Psoas muscle (tissue), 8 donors: ENCODE results near the gene KCTD16. TPM values are rescaled to one million over a fixed set of nuclear protein-coding genes. Genes with fewer than 3 reads are reported as not detected.

Experiments used
- ATAC-seq, 4 donors: fragments of 200-7000 bp; cut with Tn5 transposase; one replicate each; pipeline ENCODE4 v1.9.1; 2020; ENCODE audit warnings: moderate library complexity in 3 of 4, mild to moderate bottlenecking in 2 of 4
- DNase-seq, 2 donors: peaks; one replicate each; pipeline ENCODE4 v3.0.0-alpha.2; 2020
- H3K27ac ChIP-seq: fragments of 200-600 bp; one replicate; pipeline ENCODE4 v1.8.0; 2022
- H3K27me3 ChIP-seq, 3 donors: fragments of 200-600 bp in 1 of 3; one replicate each; pipeline versions ENCODE4 v1.6.1 to v1.8.0; 2013 to 2022; ENCODE audit warnings: low read length in 2 of 3, mild to moderate bottlenecking in 2 of 3, moderate library complexity in 1 of 3; ENCODE audit not compliant: insufficient read depth in 3 of 3
- H3K36me3 ChIP-seq, 2 donors: fragments of 200-600 bp in 1 of 2; one replicate each; pipeline versions ENCODE4 v1.6.1 to v1.8.0; 2013 to 2022; ENCODE audit warnings: low read depth in 1 of 2, mild to moderate bottlenecking in 1 of 2, moderate library complexity in 1 of 2; ENCODE audit not compliant: insufficient read depth in 1 of 2
- H3K4me1 ChIP-seq: fragments of 200-600 bp; one replicate; pipeline ENCODE4 v1.8.0; 2022
- H3K4me3 ChIP-seq: fragments of 200-600 bp; one replicate; pipeline ENCODE4 v1.8.0; 2022; ENCODE audit warnings: mild to moderate bottlenecking
- H3K9me3 ChIP-seq: fragments of 200-600 bp; one replicate; pipeline ENCODE4 v1.8.0; 2022
- WGBS, 3 donors: extraction: QIAGEN DNeasy Blood & Tissue Kit; methylation state at CpG; one replicate each; pipeline versions ENCODE4 v1.1.6 to v1.1.7; 2013; 5-methylcytosine and 5-hydroxymethylcytosine counted together
- intact Hi-C, 2 donors: fragments of 100-400 bp; cut with DNase I; formaldehyde crosslinking; loops; one replicate each; pipeline versions ENCODE4 v1.11.0 to v1.14.2; 2022
- polyA plus RNA-seq, 3 donors: library from polyadenylated mRNA; stranded (reverse); fragments of 200-250 nt; gene quantifications; one replicate each; pipeline ENCODE4 v1.2.3, GENCODE V29; 2013
- total RNA-seq, 4 donors: library from RNA; stranded (reverse); fragmentation: NEBNext Ultra II Directional in 2 of 4; extraction: Animal tissue kit (Norgen Biotek cat#: 25700) in 2 of 4; gene quantifications; one replicate each; pipeline versions ENCODE4 v1.2.1 to v1.2.4, GENCODE V29; 2021 to 2023
- TF ChIP-seq, protein P1 (sequence below): fragments of 200-600 bp; IDR thresholded peaks from one replicate; pipeline ENCODE4 v1.8.0; 2022; ENCODE audit warnings: antibody characterized with exemption
- donor health status: healthy with polysubstance abuse.
- donor health status: DM: no; HTN: no; CAD: no; lungs with moderate emphysema.
- donor health status: Bipolar disorder and iron deficiency.
- donor health status: healthy.
- donor health status: DM: yes; HTN: yes; CAD: no.
- donor health status: DM: no; HTN: no; CAD: no.
- donor health status: DM: no; HTN: no; CAD: no.
- donor health status: DM: yes; HTN: yes; CAD: no.

KCTD16 gene
- total and polyA plus RNA-seq, 7 donors, result 0.01 to 0.04 (median 0.01) TPM; not detected in 4

DNA sequence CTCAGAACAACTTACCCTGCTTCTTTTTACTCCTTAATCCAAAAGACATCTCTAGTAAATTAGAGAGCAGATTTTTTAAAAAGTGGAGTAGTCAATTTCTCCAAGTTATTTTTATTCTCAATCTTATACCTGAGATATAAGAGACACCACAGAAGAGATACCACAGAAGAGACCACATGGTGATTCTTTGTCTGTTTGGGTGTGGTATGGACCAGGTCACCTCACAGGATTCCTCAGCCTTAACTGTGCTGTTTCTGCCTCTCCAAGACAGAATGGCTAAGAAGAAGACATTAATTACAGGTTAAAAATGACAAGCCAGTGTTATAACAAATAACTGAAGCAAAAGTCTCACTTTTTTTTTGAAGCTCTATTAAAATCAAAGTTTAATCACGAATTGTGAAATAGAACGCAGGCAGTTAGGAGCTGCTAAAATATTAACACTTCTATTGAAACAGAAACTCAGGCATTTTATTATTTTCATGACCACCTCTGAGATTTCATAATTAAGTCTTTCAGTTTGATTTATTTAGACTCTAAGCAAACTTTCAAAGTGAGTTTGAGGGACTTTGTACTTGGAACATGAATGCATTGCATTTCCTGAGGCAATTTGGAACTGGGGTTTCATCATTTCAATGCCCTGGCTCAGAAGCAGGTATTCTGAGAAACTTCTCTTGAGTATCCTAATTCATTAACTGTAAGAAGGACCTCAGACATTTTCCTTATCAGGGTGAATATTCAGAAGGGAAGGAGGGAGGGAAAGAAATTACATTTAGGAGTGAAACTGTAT lies 280.7 kb downstream of the KCTD16 start:
- peaks cover 4% of the 10 kb centered on the region for H3K9me3 ChIP-seq
- TF ChIP-seq, protein P1, sequence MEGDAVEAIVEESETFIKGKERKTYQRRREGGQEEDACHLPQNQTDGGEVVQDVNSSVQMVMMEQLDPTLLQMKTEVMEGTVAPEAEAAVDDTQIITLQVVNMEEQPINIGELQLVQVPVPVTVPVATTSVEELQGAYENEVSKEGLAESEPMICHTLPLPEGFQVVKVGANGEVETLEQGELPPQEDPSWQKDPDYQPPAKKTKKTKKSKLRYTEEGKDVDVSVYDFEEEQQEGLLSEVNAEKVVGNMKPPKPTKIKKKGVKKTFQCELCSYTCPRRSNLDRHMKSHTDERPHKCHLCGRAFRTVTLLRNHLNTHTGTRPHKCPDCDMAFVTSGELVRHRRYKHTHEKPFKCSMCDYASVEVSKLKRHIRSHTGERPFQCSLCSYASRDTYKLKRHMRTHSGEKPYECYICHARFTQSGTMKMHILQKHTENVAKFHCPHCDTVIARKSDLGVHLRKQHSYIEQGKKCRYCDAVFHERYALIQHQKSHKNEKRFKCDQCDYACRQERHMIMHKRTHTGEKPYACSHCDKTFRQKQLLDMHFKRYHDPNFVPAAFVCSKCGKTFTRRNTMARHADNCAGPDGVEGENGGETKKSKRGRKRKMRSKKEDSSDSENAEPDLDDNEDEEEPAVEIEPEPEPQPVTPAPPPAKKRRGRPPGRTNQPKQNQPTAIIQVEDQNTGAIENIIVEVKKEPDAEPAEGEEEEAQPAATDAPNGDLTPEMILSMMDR, result no peak
- H3K36me3 ChIP-seq, result no peaks in the 10 kb centered on the region
- H3K27ac ChIP-seq, result no peak overlapping the region
- intact Hi-C loops, result no loop called here
- DNase-seq (no peak), ATAC-seq (no peak)
- H3K4me1 ChIP-seq, result no peaks in the 10 kb centered on the region
- 85 to 94% (median 92%) methylated on average over 2 of the region's 2 CpGs for WGBS, 3 donors
- H3K4me3 ChIP-seq, result no peak overlapping the region
- H3K27me3 ChIP-seq, result no peaks in the 10 kb centered on the region

DNA sequence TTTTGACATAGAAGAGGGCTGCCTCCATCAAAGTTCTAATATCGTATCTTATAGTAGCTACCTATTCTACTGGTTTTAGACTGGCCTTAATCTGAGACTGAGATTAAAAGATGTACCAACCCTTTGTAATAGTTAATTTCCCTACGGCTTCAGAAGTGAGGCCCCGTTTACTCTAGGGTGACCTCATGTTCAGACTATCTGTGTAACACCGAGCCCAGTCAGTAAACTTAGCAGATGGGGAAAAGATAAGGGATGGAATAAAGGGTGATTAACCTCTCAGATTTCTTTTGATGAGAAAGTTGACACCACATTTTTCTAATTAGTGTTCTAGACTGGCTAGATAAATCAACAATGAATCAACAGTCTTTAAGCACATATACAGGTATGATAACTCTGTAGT lies 283.1 kb downstream of the KCTD16 start:
- no peaks in the 10 kb centered on the region for H3K27me3 ChIP-seq
- peaks cover 4% of the 10 kb centered on the region for H3K9me3 ChIP-seq
- H3K36me3 ChIP-seq, result no peaks in the 10 kb centered on the region
- H3K4me1 ChIP-seq, result no peaks in the 10 kb centered on the region
- no peak overlapping the region for H3K4me3 ChIP-seq
- WGBS, 3 donors, result 42 to 46% (median 45%) methylated on average over 4 of the region's 4 CpGs
- H3K27ac ChIP-seq, result no peak overlapping the region
- no peak for DNase-seq
- TF ChIP-seq, protein P1, result no peak
- intact Hi-C loops, result no loop called here
- no peak for ATAC-seq

DNA sequence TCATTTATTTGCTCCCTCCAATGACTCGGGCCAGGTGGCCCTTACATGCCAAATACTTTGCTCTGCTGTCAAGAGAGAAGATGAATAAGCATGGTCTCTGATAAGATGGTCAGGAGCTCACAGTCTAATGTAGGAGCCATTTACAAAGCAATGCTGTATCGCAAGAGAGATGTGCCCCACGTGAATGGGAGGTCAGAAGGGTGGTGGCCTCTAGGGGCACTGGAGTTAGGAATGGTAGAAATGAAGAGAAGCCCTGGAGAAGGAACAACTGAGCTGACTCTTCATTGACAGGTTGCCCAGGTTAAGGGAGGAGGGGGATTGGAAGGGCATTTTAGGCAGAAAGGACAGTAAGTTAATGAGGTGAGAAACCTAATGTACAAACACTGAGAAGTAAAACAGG lies 286.5 kb downstream of the KCTD16 start:
- TF ChIP-seq, protein P1, result no peak
- no peak overlapping the region for H3K27ac ChIP-seq
- H3K4me3 ChIP-seq, result no peak overlapping the region
- intact Hi-C loops, result no loop called here
- no peak for DNase-seq
- 54 to 65% (median 62%) methylated on average over 3 of the region's 3 CpGs for WGBS, 3 donors
- no peaks in the 10 kb centered on the region for H3K4me1 ChIP-seq
- H3K36me3 ChIP-seq, result no peaks in the 10 kb centered on the region
- ATAC-seq, result no peak
- H3K9me3 ChIP-seq, result no peaks in the 10 kb centered on the region
- H3K27me3 ChIP-seq, result no peaks in the 10 kb centered on the region

DNA sequence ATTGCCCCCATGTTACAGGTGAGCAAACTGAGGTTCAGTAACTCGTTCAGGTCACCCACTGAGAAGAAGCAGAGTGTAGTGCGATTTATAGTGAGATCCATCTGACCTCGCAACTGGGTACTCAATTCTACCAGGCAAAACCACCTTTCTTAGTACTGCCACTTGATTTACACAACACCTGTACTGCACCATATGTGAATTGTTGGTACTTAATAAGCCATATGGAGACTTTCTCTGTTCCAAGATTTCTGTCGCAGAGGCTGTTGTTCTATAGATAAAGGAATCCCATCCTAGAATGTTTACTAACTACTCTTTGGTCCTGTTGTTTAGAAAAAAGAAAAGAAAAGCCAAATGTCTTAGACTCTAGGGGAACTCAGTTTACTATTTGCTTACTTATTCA lies 287.5 kb downstream of the KCTD16 start:
- Histone ChIP-seq H3K4me1 (no peaks in the 10 kb centered on the region), H3K4me3 (no peak overlapping the region), H3K36me3 (no peaks in the 10 kb centered on the region), H3K27ac (no peak overlapping the region), H3K9me3 (no peaks in the 10 kb centered on the region), H3K27me3 (no peaks in the 10 kb centered on the region)
- TF ChIP-seq, protein P1, result no peak
- WGBS, 3 donors, result 86 to 93% (median 91%) methylated on average over 4 of the region's 4 CpGs
- DNase-seq, result no peak
- intact Hi-C loops, result no loop called here
- ATAC-seq, result no peak

DNA sequence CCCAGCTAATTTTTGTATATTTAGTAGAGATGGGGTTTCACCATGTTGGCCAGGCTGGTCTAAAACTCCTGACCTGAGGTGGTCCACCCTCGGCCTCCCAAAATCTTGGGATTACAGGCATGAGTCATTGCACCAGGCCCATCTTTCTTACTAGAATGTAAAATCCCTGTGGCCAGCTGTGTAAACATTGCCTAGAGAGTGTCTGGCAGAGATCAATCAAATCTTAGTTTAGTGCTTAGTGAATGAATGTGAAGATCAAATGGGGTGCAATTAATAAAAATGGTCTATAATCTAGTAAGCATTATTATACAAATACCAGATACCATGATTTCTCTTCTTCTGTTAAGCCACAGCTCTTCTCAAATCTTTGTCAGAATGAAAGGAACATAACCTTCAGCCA lies 289.9 kb downstream of the KCTD16 start:
- Histone ChIP-seq H3K27me3 (no peaks in the 10 kb centered on the region), H3K4me1 (no peaks in the 10 kb centered on the region), H3K4me3 (no peak overlapping the region), H3K9me3 (no peaks in the 10 kb centered on the region), H3K36me3 (no peaks in the 10 kb centered on the region), H3K27ac (no peak overlapping the region)
- intact Hi-C loops, result no loop called here
- WGBS, 3 donors, result 37 to 45% (median 38%) methylated on average over 1 of the region's 1 CpG
- DNase-seq (no peak), ATAC-seq (no peak)
- TF ChIP-seq, protein P1, result no peak
